Globus pallidus (tissue), 1 donor: ENCODE data around the gene SWI5.
A peak's percentile ranks its signal among the peaks of the same experiment; 100 is the strongest.
"Not testable (repeated sequence)": the region's sequence is repeated elsewhere in the genome, so short reads cannot be mapped to it uniquely, and the experiment has no call there.

Experiments
- DNase-seq: peaks from one replicate; pipeline ENCODE4 v3.0.0-alpha.2; 2015; ENCODE audit warnings: low spot score

Gene SWI5

GRCh38 chr9:128279088-128280073 is 3.3 kb downstream of the SWI5 start:
- DNase-seq = not testable (repeated sequence)

- no peak for DNase-seq
Measured at GRCh38 chr9:128280084-128280622, 4.1 kb downstream of the SWI5 start.

GRCh38 chr9:128282500-128282899 is 6.4 kb downstream of the SWI5 start:
- no peak for DNase-seq

DNA sequence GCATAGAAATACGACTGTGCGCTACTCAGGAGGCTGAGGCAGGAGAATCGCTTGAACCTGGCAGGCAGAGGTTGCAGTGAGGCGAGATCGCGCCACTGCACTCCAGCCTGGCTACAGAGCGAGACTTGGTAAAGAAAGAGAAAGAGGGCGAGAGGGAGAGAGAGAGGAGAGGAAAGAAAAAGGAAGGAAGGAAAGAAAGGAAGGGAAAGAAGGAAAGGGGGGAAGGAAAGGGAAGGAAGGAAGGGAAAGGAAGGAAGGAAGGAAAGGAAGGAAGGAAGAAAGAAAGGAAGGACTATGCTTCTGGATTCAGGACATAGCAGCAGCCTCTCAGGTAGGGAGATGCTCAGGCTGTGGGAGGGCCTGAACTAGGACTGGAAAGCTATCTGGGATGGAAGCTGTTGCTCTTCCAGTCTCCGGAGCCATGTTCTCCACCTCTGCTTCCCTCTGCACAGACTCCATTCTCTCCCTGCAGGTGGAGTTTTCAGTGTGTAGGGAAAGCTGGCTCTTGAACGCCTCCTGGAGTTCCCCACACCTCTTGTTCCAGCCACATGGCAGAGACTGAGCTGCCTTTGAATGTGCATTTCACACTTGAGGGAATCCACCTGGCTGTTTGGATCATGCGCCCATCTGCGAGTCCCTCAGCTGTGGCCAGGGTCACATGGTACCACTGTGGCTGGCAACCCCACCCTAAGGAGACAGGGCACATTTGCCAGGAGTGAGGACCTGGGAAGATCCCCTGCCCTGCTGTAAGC is 9.1 kb downstream of the SWI5 start:
- no peak for DNase-seq

GRCh38 chr9:128286440-128286839 is 10.4 kb downstream of the SWI5 start:
- DNase-seq = peak; percentile 86

DNA sequence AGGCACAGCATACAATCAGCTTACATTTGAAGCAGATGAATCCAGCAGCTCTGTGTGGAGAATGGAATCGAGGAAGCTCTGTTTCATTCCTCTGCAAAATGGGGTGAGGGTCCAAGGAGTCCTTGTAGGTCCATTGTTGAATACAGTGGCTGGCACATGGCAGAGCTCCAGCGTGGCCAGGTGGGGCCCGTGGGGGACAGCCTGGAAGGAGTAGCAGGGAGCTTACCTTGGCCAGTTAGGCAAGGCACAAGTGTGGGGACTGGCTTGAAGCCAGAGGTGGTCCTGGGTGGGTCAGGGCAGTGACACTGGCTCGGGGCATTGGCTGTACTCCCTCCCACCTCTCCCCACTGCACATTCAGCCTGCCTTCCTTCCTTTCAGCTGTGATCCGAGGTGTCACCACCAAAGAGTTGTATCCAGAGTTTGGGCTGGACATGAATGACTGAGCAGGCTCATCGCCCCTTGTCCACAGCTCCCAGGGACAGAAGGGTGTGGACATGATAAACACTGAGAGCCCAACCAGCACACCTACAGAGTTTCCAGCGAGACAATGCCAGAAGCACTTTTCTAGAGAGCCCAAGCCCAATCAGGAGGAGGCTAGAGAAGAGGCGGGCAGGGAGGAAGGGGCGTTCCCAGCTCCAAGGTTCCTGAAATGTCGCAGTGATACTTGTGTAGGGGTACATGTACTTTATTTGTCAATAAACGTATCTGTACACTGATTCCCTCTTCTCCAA is 12.4 kb downstream of the SWI5 start:
- DNase-seq = no peak

GRCh38 chr9:128292009-128292408 is 15.9 kb downstream of the SWI5 start:
- no peak for DNase-seq

DNA sequence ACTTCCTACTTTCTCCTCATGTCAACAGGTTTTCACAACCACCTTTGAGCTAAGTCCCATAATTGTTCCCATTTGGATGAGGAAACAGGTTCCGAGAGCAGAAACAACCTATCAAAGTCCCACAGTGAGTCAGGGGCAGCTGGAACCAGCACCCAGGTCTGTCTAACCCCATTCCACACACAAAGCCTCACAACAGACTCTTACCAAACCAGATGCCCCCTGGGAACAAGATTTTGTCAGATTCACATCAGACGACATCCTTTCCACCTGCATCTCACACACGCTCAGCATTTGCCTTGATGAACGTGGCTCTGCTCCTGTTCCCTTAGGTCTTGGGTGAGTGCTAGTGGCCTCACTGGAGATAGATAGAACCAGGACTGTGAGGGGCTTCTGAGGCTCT is 17.0 kb downstream of the SWI5 start:
- DNase-seq = no peak

- no peak for DNase-seq
Measured at GRCh38 chr9:128294142-128294541, 18.1 kb downstream of the SWI5 start.

DNA sequence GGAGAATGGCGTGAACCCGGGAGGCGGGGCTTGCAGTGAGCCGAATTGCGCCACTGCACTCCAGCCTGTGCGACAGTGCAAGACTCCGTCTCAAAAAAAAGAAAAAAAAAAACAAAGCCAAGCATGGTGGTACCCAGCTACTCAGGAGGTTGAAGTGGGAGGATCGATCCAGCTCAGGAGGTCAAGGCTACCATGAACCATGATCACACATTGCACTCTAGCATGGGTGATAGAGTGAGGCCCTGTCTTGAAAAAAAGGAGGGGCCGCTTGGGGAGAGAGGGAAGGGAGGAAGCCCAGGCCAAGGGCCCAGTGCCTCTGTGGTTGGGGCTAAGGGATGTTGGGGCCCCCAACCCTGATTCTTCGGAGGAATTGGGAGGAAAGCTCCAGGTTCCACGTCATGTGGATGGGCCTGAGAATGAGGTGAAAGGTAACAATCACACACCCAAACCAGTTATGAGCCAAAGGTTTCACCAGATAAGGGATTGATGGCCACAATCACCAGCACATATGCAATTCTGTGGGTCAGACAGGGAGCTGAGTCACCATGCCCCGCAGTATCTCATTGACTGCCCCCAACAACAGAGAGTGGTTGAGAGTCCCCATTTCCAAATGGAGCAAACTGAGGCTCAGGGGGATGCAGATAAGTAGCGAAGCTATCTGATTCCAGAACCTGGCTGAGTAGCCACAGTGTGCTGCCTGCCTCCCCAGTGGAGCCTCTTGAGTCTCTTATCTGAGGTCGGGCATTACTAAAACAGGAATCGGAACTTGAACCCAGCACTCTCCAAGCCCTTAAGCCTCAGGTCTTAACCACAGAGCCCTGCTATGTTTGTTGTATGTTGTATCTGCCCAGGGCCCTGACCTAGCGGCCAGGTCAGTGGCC is 20.5 kb downstream of the SWI5 start:
- DNase-seq = no peak

DNA sequence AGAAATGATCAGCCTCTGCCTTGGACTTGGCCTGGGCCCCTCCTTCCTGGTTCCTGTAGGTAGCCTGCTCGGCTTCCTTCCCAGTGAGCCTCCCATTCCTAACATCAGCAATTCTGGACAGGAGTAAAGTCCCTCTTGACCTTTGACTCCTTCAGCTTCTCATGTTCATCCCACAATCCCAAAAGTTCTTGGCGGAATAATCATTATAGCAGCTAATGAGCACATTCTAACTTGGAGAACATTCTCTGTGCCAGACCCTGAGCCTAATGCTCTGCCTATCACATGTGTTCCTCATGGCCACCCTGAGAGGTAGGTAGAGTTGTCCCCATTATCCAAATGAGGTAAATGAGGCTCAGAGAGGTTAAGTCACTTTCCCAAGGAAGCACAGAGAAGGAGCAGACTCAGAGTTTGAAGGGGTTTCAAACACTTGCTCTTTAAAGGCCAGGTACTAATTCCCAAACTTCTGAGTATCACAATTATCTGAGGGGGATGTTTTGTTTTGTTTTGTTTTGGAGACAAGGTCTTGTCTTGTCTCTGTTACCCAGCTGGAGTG is 21.2 kb downstream of the SWI5 start:
- DNase-seq = no peak

- DNase-seq = no peak
Measured at GRCh38 chr9:128298535-128299482, 22.7 kb downstream of the SWI5 start.

DNA sequence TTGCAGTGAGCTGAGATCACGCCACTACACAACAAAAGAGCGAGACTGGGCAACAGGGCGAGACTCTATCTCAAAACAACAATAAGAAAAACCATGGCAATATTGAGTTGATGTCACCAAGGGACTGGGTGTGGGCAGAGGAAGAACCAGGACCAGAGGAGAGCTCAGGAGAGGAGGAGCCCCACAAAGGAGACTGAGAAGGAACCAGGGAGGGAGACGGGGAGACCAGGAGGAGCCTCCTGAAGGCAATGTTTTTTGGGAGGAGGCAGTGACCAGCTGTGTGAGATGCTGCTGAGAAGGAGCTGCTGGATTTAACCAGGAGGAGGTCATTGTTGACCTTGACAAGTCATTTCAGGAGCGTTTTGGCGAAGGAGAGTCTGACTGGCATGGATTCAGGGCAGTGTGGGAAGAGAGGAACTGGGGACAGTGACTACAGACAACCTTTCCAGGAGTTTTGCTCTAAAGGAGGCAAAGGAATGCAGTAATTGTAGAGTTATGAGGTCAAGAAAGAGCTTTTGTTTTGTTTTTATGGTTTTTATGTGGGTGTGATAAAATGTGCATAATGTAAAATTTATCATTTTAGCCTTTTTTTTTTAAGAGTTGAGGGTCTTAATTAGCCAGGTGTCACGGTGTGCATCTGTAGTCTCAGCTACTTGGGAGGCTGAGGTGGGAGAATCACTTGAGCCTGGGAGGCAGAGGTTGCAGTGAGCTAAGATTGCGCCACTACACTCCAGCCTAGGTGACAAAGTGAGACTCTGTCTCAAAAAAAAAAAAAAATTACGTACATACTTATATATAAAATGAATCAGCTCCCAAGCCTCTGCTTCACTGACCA is 28.3 kb downstream of the SWI5 start:
- DNase-seq = no peak

DNA sequence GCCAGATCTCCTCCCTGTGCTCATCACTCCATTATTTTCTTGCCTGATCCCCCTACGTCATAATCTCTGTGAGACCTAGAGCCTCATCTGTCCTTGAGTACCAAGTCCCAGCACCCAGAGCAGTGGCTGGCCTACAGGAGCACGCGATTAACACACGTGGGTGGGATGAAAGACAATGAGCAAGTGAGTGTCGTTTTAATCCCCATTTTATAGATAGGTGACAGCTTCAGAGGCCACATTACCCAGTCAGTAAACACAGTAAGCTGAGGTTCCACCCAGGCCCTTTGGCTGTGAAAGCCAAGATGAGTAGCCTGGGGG is 28.9 kb downstream of the SWI5 start:
- DNase-seq = no peak

DNA sequence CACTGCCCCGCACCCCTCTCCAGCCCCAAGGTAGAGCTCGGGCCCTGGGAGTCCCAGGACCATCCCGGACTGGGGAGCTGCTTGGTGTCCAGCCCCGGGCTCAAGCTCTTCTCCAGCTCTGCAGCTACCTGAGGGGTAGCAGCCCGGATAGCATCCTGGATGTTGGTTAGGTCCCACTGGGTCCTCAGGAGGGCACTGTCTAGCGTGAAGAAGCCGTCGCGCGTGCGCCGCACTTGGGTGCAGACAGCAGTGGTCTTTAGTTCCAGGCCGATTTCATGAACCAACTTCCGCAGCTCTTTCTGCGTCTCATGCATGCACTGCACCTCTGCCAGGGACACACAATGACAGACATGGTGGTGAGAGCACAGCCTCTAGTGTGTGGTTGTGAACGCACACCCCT is 33.5 kb downstream of the SWI5 start:
- DNase-seq = no peak

DNA sequence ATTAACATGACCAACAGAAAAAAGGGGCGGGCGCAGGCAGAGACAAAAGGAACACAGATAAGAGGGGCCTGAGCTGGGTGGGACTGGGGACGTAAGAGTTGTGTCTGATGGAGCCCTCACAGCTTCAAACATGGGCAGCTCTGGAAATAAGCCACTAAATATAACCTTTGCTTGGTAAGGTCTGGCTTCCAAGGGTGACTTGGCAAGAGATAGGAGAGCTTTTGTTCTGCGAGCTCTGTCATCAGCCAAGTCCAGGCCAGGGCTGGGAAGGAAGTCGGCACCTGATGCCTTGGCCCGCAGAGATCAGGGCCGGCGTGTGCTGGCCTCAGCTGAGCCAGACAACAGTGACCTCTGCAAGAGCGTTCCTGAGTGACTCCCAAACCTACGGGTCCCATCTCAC is 34.4 kb downstream of the SWI5 start:
- peak; percentile 45 for DNase-seq

- DNase-seq = no peak
Measured at GRCh38 chr9:128314697-128315096, 38.6 kb downstream of the SWI5 start.

GRCh38 chr9:128316421-128316820 is 40.3 kb downstream of the SWI5 start:
- peak; percentile 98 for DNase-seq

- DNase-seq = peak; percentile 43
Measured at GRCh38 chr9:128317629-128318028, 41.6 kb downstream of the SWI5 start.
